Limb (tissue), 2 donors: ENCODE results near the gene GRIK1.

Experiments used
- DNase-seq, 2 donors: peaks; one replicate each; pipeline ENCODE4 v3.0.0-alpha.2; 2016; ENCODE audit errors: extremely low spot score in 2 of 2

The GRIK1 gene

DNA sequence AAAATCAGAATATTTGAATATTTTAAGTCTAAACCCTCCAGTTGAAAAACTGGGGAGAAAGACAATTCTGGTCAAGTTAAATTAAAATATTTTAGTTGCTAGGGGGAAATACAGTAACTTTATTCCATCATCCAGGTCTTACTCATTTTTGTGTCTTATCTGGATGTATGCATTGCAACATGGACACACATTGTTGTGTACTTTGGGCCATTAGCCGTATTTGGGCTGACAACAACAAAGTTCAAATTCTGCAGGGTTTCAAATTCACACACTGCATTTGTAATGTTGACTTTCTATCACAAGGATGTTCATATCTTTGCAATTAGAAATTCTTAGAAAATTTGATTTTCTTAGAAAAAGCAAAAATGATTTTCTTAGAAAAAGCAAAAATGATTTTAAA lies 391.8 kb downstream of the GRIK1 start:
- DNase-seq, result no peak

DNA sequence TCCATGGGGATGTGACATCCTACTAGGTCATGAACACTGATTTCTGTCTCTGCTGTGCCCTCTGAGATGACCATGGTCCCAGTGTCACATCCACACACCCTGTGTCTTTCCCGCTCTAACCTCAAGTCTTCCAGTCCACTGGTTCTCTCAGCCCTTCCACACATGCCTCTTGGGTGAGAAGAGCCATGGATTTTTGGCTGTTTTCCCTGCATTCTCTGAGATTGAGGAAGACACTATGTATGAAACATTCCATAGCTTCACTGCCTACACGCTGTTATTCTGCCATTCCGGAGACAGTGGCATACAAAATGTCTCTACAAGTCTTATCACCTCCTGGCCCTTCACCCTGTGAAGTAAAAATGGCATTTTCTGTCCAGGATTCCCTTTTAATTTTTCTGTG lies 393.7 kb downstream of the GRIK1 start:
- no peak for DNase-seq

DNA sequence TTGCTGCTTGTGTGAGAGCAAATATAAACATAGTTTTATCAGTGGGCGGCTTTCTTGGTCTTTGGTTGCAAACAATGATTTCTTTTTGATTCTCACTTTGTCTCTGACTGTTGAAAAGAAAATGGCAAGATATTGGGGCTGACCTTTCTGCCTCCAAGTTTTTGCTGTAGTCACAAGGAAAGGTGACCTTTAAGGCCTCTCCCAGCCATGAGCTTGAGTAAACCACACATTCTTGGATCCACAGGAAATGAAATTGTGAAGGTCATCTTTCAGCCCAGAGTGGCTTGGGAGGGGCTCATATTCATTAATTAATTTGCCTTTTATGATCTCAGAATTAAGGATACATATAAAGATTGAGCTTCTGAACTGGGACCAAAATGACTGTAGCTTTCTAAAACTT lies 399.5 kb downstream of the GRIK1 start:
- DNase-seq, result no peak

DNA sequence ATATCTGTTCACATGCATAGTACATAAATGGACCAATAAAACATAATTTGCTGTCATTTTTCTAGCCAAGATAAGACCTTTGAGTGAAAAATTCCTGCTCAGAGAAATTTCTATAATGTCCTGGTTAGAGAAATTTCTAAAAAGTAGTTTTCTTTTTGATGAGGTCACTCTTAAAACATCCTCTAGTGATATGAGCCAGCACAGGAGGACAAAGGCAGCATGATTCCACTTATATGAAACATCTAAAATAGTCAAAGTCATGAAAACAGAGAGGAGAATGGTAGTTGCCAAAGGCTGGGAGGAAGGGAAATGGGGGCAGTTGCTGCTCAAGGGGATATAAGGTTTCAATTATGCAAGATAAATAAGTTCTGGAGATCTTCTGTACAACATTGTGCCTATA lies 401.7 kb downstream of the GRIK1 start:
- no peak for DNase-seq

DNA sequence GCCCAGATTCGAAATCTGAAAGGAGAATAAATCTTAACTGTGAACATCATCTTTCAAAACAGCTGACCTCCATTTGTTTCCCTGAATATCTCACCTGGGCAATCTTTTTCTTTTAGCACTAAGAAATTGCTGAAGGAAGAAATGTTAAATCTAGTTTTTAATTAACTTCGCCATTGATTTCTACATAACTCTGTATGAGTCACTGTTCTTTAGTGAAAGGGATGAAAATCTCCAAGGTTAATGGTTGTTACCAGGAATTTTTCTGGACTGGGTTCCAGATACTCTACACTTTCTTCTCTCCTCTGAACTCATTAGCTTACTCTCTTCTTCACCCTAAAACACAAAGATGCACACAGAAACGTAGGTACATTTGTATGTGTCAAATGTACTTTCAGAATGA lies 405.3 kb downstream of the GRIK1 start:
- DNase-seq, result no peak

DNA sequence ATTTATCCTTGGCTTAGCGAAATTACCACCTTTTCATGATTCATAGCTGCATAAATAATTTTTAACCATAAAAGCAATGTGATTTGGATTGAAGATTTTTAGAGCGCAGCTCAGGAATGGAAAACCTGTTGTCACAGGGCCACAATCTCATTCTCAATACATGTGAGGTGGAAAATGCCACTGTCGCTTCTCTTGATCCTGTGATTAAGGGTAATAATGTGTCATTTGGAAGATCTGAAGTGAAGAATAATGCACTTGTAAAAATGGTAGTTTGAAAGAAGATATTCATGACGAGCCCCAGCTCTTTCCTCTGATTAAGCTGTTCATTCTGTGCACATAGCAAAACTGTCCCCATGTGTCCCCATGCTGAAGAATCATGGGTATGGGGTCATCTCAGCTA lies 410.7 kb downstream of the GRIK1 start:
- DNase-seq, result no peak

DNA sequence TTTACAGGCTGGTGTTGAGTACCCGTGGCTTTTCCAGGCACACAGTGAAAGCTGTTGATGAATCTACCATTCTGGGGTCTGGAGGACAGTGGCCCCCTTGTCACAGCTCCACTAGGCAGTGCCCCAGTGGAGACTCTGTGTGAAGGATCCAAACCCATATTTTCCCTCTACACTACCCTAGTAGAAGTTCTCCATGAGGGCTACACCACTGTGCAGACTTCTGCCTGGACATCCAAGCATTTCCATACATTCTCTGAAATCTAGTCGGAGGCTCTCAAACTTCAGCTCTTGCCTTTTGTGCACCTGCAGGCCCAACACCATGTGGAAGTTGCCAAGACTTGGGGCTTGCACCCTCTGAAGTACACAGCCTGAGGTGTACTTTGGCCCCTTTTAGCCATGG lies 413.3 kb downstream of the GRIK1 start:
- DNase-seq, result no peak

DNA sequence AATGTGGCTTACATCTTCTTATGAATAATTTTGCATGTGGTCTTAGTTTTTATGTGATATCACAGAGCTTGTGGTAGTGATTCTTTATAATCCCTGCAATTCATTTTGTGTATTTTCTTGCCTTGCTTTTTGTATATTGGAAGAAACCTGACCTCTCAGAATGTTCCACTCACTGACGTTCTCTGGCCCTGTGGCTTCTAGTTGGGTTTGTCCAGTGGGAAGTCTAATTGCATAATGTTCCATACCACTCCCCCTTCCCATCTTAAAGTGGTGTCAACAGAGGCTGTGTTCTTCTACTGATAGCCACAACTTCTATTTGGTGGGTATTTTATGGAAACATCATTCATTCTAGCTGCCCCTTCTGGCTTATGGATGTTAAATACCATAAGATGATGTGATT lies 415.7 kb downstream of the GRIK1 start:
- DNase-seq, result no peak

- no peak for DNase-seq
These were observed 416.1 kb downstream of the GRIK1 start for GRCh38 chr21:29523646-29524045.

- no peak for DNase-seq
These were observed 417.9 kb downstream of the GRIK1 start for GRCh38 chr21:29521872-29522271.

- no peak for DNase-seq
These were observed 419.6 kb downstream of the GRIK1 start for GRCh38 chr21:29520171-29520570.

- no peak for DNase-seq
These were observed 425.0 kb downstream of the GRIK1 start for GRCh38 chr21:29514652-29515247.

DNA sequence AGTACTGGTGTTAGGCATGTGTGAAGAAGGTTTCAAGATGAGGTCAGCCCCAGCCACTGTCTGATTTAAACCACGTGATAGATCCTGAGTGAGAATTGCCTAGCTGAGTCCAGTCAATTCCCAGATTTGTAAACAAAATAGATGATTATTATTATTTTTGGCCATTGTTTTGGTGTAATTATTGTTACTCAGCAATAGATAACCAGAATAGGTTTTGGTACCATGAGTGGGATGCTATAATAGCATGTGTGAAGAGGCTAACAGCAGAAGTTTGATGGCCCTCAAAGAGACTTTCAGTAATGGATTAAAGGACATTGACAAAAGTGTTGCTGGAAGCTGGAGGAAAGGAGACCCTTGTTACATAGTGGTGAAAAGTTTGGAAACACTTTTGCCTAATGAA lies 426.3 kb downstream of the GRIK1 start:
- no peak for DNase-seq

GRCh38 chr21:29511096-29511495 lies 428.7 kb downstream of the GRIK1 start:
- no peak for DNase-seq

DNA sequence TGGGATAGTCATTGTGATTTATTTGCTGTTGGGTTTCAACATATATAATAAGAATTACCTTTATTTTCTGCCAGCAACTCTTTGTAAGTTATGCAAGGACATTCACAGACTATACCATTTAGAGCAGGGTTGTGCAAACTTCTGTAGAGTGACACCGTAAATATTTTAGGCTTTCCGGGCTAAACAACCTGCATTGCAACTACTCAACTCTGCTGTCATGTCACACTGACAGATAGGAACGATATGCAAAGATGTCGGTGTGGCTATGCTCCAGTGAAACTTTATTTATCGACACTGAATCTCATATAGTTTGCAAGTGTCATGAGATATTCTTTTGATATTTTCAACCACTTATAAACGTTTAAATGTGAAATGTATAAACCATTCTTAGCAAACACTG lies 430.7 kb downstream of the GRIK1 start:
- no peak for DNase-seq

DNA sequence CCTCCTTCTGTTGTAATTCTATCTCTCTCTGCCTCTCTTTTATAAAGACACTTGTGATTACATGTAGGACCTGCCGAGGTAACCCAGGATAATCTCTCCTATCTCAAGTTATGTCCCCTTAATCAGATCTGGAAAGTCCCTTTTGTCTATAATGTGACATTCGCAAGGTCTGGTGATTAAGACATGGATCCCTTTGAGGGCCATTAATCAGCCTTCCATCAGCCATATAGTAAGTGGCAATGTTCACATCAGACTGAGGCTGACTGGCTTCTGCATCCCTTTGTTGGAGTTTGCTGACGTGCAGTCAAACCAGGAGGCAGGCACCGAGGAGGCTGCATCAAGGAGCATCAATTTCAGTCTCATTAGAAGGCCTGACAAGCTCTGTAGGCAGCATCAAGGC lies 431.5 kb downstream of the GRIK1 start:
- no peak for DNase-seq

- DNase-seq, result no peak
These were observed 432.8 kb downstream of the GRIK1 start for GRCh38 chr21:29506947-29507346.

GRCh38 chr21:29506214-29506613 lies 433.6 kb downstream of the GRIK1 start:
- DNase-seq, result no peak

DNA sequence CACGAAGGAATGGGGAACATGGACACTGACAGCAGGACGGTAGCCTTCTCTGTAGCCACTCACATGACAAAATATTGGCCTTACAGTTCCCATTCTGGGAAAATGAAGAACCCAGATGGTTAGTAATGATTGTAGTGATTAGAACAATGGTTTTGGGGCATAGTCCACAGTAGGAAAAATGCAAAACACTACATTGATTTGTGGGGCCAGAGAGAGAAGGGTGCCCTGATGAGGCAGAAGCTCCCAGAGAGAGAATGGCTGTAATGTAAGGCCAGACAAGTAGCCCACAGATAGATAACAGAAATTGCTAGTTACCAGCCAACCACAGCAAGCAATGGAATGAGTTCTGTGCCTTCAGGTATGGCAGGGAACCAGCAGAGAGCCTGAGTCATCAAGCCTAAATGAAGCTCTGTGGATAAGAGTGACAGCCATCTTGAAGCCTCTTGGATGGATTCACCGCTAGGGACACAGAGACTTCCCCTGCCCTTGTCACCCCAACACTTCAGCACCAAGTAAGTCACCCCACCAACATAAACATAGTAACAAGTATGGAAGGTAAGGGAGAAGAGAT lies 435.0 kb downstream of the GRIK1 start:
- no peak for DNase-seq

DNA sequence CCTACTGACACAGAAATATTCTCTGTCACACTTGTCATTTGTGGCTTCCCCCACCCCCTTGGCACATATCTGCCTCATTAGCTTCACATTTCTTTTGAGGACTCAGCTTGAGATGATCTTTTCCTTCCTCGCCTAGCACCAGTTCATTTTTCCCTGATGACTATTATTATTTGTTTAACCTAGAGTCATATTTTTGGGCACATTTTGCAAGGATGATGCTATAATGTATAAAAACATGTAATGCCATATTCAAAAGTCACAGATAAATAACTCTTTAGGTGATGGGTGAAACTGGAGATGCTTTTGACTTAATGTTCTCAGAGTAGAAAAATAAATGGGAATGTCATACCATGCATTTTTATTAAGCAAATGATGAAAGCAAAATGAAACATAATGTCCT lies 438.3 kb downstream of the GRIK1 start:
- DNase-seq, result no peak

- DNase-seq, result no peak
These were observed 440.0 kb downstream of the GRIK1 start for GRCh38 chr21:29499734-29500343.

- DNase-seq, result no peak
These were observed 440.6 kb downstream of the GRIK1 start for GRCh38 chr21:29499229-29499628.

DNA sequence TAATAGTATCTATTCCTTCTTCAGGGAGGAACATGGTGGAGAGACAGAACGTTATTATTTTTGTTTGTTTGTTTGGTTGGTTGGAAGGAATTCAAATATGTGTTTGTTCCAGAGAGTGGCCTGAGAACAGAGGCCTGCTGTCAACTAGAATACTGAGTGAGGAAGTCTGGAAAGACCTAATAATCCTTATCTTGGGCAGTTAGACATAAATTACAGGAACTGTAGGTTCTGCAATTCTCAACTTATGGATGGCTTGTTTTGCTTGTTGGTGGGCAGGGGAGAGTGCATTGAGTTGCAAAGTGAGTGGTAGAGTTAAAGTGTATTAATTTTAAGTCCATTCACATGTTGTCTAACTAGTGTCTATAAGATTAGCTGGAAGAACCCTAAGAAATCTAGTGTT lies 443.5 kb downstream of the GRIK1 start:
- DNase-seq, result no peak
